HUES6 (cell line): ENCODE measurements around the gene HOGA1.
A peak's percentile ranks its signal among the peaks of the same experiment; 100 is the strongest.
"Not testable (repeated sequence)": the region's sequence is repeated elsewhere in the genome, so short reads cannot be mapped to it uniquely, and the experiment has no call there.

Experiments used
- H3K27ac ChIP-seq: 2 replicates; pipeline ENCODE4 v1.7.0; 2013; ENCODE audit warnings: low read depth, mild to moderate bottlenecking, low read length, inconsistent platforms
- H3K27me3 ChIP-seq: 2 replicates; pipeline ENCODE4 v1.6.1; 2013; ENCODE audit warnings: low read length; ENCODE audit not compliant: control insufficient read depth, insufficient read depth
- H3K36me3 ChIP-seq: 2 replicates; pipeline ENCODE4 v1.6.1; 2013; ENCODE audit warnings: low read length; ENCODE audit not compliant: control insufficient read depth, insufficient read depth
- H3K4me1 ChIP-seq: 2 replicates; pipeline ENCODE4 v1.6.1; 2013; ENCODE audit warnings: low read length; ENCODE audit not compliant: control insufficient read depth, insufficient read depth
- H3K4me3 ChIP-seq: 2 replicates; pipeline ENCODE4 v1.5.1; 2013; ENCODE audit warnings: low read depth, low read length
- H3K9ac ChIP-seq: one replicate; pipeline ENCODE4 v1.6.1; 2013; ENCODE audit warnings: mild to moderate bottlenecking, low read length
- H3K9me3 ChIP-seq: 2 replicates; pipeline ENCODE4 v1.6.1; 2013; ENCODE audit warnings: low read depth, low read length; ENCODE audit not compliant: control insufficient read depth, insufficient read depth

The HOGA1 gene

DNA sequence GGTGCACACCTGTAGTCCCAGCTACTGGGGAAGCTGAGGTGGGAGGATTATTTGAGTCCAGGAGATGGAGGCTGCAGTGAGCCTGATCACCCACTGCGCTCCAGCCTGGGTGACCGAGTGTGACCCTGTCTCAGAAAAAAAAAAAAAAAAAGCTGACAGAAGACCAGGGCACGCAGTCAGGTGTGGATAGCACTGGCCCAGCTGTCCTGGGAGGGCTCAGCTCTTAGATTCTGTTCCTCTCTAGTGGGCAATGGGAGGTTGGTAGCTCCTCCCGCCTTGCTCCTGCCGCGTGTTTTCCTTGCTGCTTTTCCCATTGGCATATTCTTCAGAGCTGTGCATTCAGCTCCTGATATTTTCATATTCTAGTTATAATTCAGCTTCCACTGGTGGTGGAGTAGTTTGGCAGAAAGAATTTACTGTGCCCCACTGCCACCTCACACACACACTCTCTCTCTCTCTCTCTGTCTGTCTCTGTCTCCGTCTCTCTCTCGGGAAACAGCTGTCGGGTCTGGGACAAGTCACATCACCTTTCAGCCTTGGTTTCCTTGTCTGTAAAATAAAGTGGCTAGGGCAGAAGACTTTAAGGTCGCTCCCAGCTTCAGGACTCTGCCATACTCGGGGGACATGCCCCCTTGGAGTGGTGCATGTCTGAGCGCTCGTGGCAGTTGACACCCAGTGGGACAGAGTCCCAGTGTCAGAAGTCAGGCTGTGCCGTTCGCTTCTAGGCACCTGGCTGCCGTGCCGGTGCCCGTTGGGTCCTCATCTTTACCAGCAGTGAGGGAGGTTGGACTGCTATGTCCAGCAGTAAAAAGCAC is 37.5 kb upstream of the HOGA1 start:
- Histone ChIP-seq H3K4me3 (no peak overlapping the region), H3K4me1 (peaks cover 53% of the 10 kb centered on the region), H3K9ac (no peak overlapping the region), H3K9me3 (no peaks in the 10 kb centered on the region), H3K27ac (no peak overlapping the region), H3K36me3 (no peaks in the 10 kb centered on the region), H3K27me3 (no peaks in the 10 kb centered on the region)

DNA sequence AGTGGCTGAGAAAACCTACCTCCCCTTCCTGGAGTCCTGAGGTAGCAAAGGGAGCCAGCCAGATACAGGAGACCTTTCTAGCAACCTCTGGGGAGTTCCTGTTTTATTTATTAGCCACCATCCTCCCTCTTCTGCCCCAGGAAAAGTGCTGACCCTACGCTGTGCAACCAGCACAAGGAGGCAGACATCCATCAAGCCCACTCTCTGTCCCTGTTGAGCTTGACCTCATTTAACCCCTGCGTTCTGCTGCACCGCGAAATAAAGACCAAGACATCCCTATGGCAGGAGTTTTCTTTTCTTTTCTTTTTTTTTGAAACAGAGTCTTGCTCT is 37.0 kb upstream of the HOGA1 start:
- H3K27ac ChIP-seq: no peak overlapping the region
- no peaks in the 10 kb centered on the region for H3K27me3 ChIP-seq
- no peak overlapping the region for H3K9ac ChIP-seq
- H3K9me3 ChIP-seq: no peaks in the 10 kb centered on the region
- no peak overlapping the region for H3K4me3 ChIP-seq
- peaks cover 49% of the 10 kb centered on the region for H3K4me1 ChIP-seq
- H3K36me3 ChIP-seq: no peaks in the 10 kb centered on the region

GRCh38 chr10:97547962-97548361 is 36.2 kb upstream of the HOGA1 start:
- no peaks in the 10 kb centered on the region for H3K36me3 ChIP-seq
- no peak overlapping the region for H3K9ac ChIP-seq
- peaks cover 42% of the 10 kb centered on the region for H3K4me1 ChIP-seq
- H3K27me3 ChIP-seq: no peaks in the 10 kb centered on the region
- H3K9me3 ChIP-seq: no peaks in the 10 kb centered on the region
- no peak overlapping the region for H3K27ac ChIP-seq
- H3K4me3 ChIP-seq: no peak overlapping the region

DNA sequence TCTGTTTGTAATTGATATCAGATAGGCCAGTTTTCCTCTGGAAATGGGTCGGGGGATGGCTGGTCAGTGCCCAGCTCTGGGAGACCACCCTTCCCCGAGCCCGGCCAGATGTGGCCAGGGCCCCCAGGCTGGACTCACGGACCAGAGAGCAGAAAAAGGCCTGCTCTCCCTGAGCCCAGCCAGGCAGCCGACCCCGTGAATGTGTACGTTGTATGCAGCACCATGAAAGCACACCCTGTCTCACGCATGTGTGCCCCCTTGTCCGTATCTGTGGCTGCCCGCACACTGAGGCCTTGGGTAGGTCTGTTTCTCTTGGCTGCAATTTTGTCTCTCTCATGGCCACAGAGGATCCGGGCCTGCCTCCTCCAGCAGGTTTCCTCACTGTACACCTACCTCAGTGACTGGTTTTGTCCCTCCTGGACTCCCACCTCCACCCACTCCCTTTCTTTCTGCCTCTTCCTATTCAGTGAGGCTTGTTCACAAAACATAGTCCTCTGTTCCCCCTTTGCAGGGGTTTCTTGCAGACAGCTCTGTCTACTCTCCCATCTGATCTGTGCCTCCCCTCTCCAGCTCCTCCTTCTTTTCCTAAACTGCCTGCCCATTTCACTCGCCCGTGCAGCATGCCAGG is 35.2 kb upstream of the HOGA1 start:
- H3K4me1 ChIP-seq: peaks cover 38% of the 10 kb centered on the region

DNA sequence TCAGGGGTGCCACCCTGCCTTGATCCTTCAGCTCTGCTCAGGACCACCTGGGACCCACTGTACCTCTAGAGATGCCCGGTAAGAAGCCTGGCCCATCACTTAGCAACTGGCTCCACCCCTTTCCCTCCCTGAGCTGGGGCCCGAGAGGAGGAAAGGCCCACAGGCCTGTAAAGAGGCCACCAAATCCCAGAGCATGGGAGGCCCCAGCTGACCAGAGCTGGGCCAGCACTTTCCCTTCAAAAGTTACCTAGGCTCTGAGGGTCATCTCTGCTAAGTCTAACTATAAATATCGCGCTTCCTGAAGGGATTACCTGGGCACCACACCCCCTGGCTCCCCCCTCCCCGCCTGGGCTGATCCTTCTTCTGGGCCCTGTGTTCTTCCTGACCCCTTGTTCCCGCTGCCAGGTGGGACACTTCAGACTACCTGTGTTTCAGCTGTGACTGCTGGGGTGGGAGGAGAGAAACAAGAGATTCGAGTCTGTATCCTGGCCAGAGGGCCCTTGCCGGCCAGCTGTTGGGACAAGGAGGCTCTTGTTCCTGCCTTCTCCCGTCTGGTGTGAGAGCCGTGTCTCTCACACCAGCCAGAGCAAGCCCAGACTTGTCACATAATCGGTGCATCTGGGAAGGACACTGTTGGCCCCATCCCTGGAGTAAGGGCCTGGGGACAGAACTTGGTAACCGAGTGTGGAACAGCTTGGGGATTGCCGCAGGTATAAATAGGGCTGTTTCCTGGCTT is 34.4 kb upstream of the HOGA1 start:
- no peaks in the 10 kb centered on the region for H3K27me3 ChIP-seq
- H3K9ac ChIP-seq: peak overlapping the region; percentile 65
- peak overlapping the region; percentile 54 for H3K27ac ChIP-seq
- H3K4me1 ChIP-seq: peaks cover 37% of the 10 kb centered on the region
- H3K9me3 ChIP-seq: no peaks in the 10 kb centered on the region
- H3K4me3 ChIP-seq: no peak overlapping the region
- no peaks in the 10 kb centered on the region for H3K36me3 ChIP-seq

More for the DNA sequence above, 35.2 kb upstream of the HOGA1 start:
- Histone ChIP-seq H3K27me3 (no peaks in the 10 kb centered on the region), H3K36me3 (no peaks in the 10 kb centered on the region), H3K9ac (no peak overlapping the region), H3K4me3 (no peak overlapping the region), H3K9me3 (no peaks in the 10 kb centered on the region), H3K27ac (peak overlapping the region; percentile 14; the same call in 1 of the 2 replicates)

DNA sequence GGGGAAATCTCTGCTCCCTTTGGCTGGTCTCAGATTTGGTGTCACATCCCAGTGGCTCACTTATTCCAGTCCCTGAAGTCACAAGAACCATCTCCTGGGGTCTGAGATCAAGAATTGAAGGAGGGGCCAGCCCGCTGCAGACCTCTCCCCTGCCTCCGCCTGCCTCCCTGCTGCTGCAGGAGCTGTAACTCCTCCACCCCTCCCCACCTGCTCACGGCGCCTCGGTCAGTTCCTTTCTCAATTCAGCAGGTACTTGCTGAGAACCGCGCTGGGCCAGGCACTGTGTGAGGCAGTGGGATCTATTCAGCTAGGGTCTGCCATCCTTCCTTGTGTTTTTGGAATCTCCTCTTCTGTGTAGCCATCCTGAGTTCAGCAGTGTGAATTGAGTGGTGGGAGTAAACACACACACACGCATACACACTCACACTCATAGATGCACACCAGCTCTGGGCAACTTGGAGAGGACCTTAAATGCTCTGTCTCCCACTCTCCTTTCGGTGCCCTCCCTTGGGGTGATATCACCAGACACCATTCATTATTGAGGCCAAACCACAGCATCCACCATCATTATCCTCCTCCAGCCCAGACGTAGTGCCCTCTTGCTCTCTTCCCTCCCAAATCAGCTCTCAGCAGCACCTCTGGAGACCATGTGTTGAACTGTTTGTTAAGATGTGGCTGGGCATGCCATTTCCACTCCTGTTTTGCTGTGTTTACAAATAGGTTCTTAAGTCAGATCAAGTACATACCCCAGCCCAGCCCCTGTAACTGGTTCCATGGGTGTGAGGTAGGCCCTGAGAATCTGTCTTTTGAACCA is 33.6 kb upstream of the HOGA1 start:
- Histone ChIP-seq H3K9me3 (no peaks in the 10 kb centered on the region), H3K4me1 (peaks cover 37% of the 10 kb centered on the region), H3K27me3 (no peaks in the 10 kb centered on the region), H3K9ac (peak overlapping the region; percentile 65), H3K27ac (peak overlapping the region; percentile 54), H3K36me3 (no peaks in the 10 kb centered on the region), H3K4me3 (no peak overlapping the region)

DNA sequence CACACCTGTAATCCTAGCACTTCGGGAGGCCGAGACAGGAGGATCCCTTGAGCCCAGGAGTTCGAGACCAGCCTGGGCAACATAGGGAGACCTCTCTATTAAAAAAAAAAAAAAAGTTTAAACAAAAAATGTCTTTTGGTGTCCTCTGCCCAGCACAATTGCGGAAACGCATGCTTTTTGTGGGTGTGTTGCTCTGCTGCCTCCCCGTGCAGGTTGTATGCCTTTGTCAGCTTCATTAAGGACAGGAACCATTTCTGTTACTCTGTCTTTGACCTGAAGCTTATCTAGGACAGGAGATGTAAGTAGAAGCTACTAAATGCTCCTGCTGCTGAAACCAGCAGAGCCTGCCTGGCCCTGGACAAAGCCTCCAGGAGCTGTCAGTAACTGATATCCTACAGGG is 32.9 kb upstream of the HOGA1 start:
- Histone ChIP-seq H3K4me1 (peaks cover 37% of the 10 kb centered on the region), H3K36me3 (no peaks in the 10 kb centered on the region), H3K27me3 (no peaks in the 10 kb centered on the region), H3K4me3 (no peak overlapping the region), H3K9me3 (no peaks in the 10 kb centered on the region), H3K9ac (no peak overlapping the region), H3K27ac (no peak overlapping the region)

GRCh38 chr10:97553575-97554031 is 30.6 kb upstream of the HOGA1 start:
- Histone ChIP-seq H3K27me3 (no peaks in the 10 kb centered on the region), H3K4me3 (no peak overlapping the region), H3K9ac (no peak overlapping the region), H3K9me3 (no peaks in the 10 kb centered on the region), H3K36me3 (no peaks in the 10 kb centered on the region), H3K4me1 (peaks cover 33% of the 10 kb centered on the region), H3K27ac (no peak overlapping the region)

DNA sequence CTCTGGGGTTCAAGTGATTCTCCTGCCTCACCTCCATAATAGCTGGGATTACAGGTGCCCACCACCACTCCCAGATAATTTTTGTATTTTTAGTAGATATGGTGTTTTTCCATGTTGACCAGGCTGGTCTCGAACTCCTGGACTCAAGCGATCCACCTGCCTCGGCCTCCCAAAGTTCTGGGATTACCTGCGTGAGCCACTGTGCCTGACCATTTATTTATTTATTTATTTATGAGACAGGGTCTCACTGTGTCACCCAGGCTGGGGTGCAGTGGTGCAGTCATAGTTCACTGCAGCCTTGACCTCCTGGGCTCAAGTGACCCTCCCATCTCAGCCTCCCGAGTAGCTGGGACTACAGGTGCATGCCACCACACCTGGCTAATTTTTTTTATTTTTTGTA is 29.9 kb upstream of the HOGA1 start:
- H3K4me1 ChIP-seq: peaks cover 27% of the 10 kb centered on the region
- H3K27me3 ChIP-seq, H3K4me3 ChIP-seq, H3K36me3 ChIP-seq, H3K27ac ChIP-seq, H3K9me3 ChIP-seq, H3K9ac ChIP-seq: not testable (repeated sequence)

DNA sequence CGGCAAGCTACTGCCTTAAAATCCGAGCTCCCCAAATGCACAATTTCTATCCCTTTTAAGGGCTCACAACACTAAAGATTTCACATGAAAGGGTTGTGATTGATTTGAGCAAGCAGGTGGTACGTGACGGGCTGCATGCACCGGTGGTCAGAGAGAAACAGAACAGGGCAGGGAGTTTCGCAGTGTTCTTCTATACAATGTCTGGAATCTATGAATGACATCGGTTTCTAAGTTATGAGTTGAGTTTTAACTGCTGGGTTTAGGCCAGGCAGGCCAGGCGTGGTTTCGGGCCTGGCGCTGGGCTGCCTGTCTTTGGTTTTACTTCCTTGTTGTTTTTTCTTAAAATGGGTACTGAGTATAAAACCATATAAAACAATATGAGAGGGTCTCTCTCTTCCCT is 28.6 kb upstream of the HOGA1 start:
- peaks cover 15% of the 10 kb centered on the region for H3K4me1 ChIP-seq
- H3K27ac ChIP-seq, H3K27me3 ChIP-seq, H3K4me3 ChIP-seq, H3K9me3 ChIP-seq, H3K9ac ChIP-seq, H3K36me3 ChIP-seq: not testable (repeated sequence)
